ENCODE measurements around the gene DHRS3.

The DHRS3 gene

GRCh38 chr1:12636098-12636950, 18.3 kb upstream of the DHRS3 start:
- DNase-seq = no peak

DNA sequence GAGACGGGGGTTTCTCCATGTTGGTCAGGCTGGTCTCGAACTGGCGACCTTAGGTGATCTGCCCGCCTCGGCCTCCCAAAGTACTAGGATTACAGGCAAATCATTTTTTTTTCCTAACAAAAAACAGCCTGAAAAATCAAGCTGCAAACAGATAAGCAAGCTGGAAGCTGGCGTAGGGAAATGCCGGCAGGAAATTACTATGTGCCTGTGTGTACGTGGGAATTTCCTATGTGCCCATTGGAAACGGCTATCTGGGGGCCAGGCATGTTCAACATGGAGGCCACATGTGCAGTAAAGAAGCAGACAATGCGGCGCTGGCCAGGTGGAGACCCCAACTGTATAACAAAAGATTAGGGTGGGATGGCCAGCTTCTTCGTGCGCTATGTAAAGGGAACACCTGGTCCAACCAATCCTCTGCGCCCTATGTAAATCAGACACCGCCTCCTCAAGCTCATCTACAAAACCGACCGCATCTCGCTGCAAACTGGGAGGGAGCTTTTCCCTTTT, 16.7 kb upstream of the DHRS3 start:
- no peak for DNase-seq

- DNase-seq = no peak
These were observed 16.1 kb upstream of the DHRS3 start for GRCh38 chr1:12634156-12634555.

- DNase-seq = no peak
These were observed 13.6 kb upstream of the DHRS3 start for GRCh38 chr1:12631571-12631970.

GRCh38 chr1:12630946-12631530, 13.0 kb upstream of the DHRS3 start:
- DNase-seq = no peak

DNA sequence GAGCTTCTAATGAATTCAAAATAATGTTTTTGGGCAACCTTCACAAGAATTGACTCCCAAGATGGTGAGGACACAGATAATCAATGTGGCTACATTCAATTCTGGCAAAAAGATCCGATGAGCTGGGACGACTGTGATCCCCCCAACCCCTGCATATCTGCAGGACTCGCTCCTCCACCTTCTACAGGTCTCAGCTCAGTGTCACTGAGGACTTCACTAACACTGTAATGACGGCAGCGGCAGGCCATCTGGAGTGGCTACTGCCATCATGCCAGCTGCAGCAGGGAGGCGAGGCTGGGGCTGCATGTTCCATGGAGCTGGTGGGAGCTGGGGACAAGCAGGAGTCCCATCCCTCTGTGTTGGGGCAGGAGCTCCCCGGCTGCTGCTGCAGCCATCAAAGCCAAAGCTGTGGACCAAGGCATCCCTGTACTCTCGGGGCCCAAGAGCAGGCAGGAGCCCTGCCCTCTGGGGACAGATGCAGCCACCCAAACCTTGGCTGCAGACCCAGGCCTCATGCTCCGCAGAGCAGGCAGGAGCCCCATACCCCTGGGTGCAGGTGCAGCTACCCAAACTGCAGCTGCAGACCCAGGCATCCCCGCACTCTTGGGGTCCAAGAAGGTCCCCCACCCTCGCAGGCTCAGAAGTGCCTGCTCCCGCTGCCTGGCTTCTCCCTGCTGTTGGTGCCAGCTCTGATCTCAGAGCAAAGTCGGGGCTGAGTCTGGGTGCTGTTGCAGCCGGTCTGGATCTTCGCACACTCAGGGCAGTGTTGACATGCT, 12.2 kb upstream of the DHRS3 start:
- no peak for DNase-seq

DNA sequence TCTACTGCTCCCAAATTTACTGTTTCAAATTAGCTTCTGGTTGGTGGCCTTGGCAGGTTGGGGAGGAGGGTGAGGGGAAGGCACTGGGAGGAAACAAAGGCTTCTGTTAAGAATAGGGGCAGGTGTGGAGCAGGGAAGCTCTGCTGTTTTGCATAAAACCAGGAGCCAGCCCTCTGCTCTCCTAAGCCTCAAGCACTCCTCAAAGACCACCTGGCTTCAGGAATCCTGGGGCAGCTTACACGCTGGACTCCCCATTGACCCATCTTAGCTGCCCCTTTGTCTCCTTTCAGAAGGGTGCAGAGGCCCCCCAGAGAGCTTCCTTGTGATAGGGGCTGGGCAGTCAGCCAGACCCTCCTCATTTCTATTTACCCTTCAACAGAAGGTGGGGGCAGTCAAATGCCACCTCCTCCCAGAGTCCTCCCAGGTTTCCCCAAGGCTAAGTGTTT, 11.5 kb upstream of the DHRS3 start:
- DNase-seq = no peak

GRCh38 chr1:12627296-12627695, 9.3 kb upstream of the DHRS3 start:
- DNase-seq = no peak

DNA sequence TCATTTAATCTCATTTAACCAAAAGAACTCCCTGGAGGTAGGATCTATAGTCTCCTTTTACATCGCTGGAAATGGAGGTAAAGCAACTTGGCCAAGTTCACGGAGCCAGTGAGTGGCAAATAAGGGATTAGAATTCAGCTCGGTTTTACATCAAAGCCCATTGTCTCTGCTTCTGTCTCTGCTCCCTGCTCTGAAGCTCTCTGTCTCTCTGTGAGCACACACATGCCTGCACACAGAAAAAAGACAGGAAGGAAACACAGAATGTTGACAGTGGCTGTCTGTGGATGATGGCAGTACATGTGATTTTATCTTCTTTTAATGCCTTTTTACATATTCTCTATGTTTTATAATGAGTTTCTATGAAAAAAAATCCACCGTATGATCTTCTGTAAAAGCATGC, 8.9 kb upstream of the DHRS3 start:
- no peak for DNase-seq

DNA sequence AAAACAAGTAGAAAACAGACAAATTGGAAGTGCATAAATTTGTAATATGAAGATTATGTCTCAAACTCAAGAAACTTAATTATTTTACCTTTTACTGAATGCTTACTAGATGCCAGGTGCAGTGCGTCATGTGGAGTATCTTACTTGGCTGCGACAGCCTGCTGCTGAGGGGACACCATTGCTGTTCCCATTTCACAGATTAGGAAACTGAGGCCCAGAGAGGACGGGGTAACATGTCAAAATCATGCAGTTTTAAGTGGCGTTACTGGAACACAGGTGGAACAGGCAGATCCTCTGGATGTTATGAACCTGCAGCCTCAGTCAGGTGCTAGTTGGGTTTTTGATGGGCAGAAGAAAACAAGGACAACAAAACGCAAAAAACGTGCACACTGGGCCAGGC, 7.3 kb upstream of the DHRS3 start:
- no peak for DNase-seq

GRCh38 chr1:12622506-12622905, 4.5 kb upstream of the DHRS3 start:
- no peak for DNase-seq

- DNase-seq = no peak
These were observed 3.6 kb upstream of the DHRS3 start for GRCh38 chr1:12621346-12622335.

DNA sequence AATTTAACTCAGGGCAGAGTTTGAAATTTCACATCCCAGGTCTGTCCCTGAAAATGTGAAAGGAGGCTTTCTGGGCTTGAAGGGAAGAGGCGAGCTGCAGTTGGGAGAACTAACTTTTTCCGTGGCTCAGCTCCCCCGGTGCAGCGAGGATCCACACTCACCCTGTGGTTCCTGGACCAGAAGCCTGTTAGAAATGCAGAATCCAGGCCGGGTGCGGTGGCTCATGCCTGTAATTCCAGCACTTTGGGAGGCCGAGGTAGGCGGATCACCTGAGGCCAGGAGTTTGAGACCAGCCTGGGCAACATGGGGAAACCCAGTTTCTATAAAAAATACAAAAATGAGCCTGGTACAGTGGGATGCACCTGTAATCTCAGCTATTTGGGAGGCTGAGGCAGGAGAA, 2.9 kb upstream of the DHRS3 start:
- DNase-seq = no peak

DNA sequence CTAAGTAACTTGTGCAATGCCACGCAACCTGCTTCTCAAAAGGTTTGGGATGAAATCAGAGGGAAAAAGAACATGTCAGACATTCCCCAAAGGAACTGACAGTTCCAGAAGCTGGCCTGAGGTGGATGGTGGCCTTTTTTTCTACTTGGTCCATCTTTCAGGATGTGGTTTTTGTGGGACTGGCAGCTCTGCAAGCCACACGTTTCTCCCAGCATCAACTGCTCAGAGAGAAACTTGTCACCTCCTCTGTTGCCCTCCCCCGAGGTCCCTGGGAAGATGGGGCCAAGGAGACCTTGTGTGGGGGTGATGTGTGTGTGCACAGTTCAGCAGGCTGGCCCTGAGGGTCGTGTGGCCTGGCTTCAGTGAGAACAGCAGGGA, 2.5 kb upstream of the DHRS3 start:
- peak; percentile 43 for DNase-seq

DNA sequence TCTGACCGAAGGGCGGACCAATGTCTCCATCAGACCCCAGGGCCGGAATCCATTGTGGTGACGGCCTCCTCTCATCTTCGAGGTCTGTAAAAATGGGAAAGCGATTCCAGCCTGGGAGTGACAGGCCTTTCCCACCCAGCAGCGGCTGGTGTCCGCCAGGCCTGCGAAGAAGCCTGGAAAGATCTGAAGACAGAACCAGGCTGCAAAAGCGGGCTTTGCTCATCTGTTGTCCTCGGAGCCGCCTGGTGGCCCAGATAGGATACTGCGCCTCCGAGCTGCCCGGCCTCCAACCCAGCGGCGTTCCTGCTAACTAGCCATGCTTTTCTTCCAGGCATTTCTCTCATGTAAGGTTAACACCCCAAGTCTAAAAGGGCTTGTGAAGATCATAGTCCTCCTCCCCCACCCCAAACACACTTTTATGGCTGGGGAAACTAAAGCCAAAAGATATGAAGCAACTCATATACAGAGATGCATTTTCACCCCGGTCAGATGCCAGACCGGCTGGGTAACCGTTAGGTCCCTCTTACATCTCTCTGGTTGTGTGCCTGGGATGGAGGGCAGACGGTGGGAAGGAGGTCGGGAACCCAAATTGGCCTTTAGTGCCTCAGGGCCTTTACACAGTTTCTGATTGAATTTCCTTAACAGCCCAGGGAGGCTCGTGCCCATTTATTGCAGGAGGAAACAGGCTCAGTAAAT, 1.9 kb upstream of the DHRS3 start:
- peak; percentile 80 for DNase-seq

DNA sequence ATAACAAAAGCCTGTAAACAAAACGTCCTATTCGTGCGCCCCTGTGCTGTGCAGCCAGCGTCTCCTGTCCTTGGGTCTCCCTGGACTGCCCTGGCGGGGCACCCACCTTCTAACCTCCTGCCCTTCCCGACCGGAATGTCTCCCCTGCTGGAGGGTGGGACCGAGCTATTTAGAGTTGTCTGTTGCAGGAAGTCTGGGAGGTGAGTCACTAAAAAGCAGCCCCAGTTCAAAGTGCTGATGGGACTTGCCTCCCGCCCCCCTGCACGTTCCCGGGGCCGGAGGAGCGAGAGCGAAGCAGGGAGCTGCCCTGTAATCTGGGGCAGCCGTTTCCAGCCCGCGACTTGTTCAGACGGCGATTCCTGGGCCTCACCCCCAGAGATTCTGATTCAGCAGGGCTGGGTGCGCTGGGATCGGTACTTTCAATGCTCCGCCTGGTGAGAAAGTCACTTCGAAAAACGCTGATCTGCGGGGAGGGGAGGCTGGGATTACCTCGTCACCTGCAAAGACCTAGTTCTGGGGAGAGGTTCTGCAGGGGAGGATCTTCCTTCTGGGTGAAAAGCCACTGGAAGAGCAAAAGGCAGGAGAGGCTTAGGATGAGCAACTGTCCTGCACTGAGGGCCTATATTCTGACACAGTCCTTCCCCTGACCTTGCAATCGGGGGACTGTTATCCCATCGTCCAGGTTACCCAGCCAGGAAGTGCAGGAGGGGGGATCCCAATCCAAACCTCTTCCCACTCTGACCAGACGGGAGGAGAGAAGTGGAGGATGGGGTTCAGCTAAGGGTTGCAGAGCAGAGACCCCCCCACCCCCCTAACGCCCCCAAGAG, 1.2 kb upstream of the DHRS3 start:
- peak; percentile 56 for DNase-seq

DNA sequence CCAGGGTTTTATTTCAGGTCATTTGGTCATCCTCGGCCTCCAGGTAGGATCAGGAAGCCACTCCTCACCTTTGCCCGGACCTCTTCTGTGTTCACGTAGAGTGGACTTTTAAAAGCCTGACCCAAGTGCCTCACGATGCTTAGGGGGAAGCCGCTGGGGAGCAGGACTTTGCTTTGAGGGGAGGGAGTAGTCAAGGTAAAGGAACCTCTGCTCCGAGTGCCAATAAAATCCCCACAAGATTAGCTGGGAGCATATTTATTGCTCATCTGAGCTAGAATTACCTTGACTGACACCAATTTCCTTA, 603 bp upstream of the DHRS3 start:
- DNase-seq = no peak

DNA sequence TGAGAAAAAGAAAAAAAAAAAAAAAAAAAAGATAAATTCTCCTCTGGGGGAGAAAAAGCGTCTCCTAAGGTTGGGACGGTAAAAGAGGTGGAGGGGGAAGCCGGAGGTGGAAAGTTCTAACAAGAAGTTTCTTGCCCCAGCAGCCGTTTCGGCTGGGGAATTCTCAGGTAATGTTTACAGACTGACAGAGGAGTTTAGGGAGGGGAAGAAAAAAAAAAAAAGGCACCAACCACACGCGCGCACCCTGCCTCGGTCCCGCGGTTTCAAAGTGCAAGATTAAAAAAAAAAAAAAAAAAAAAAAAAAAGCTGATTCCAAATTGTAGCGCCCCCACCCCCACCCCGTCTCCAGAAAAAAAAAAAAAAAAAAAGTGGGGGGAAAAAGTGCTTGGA, 504 bp downstream of the DHRS3 start:
- peak; percentile 65 for DNase-seq

- DNase-seq = no peak
These were observed 1.2 kb downstream of the DHRS3 start for GRCh38 chr1:12616709-12617373.

Measured in CD4-positive, alpha-beta T cell treated with Interleukin-12 subunit alpha and Interleukin-12 subunit beta, for 1 hour (primary cell).